WTC11 (cell line): ENCODE measurements around the gene CUTC.

Experiments
- CBFB ChIP-seq: sonication (generic); formaldehyde crosslinking; IDR thresholded peaks from 2 replicates; pipeline ENCODE4 v1.8.1; 2022; ENCODE audit warnings: mild to moderate bottlenecking, low read depth, missing genetic modification reagents
- GRHL2 ChIP-seq: fragments of 250-450 bp; sonication (Bioruptor Pico); IDR thresholded peaks from 2 replicates; pipeline ENCODE4 v1.8.0; 2022; ENCODE audit warnings: mild to moderate bottlenecking, moderate library complexity; ENCODE audit not compliant: insufficient replicate concordance, severe bottlenecking
- JUN ChIP-seq: sonication (generic); formaldehyde crosslinking; IDR thresholded peaks from 2 replicates; pipeline ENCODE4 v1.8.0; 2023; ENCODE audit warnings: mild to moderate bottlenecking, missing genetic modification reagents
- SP1 ChIP-seq: sonication (generic); formaldehyde crosslinking; conservative IDR thresholded peaks from 2 replicates; pipeline ENCODE4 v1.8.1; 2022; ENCODE audit warnings: missing genetic modification reagents
- TEAD4 ChIP-seq: sonication (generic); formaldehyde crosslinking; IDR thresholded peaks from 2 replicates; pipeline ENCODE4 v1.8.0; 2022; ENCODE audit warnings: mild to moderate bottlenecking, missing genetic modification reagents
- ZBTB21 ChIP-seq: sonication (generic); formaldehyde crosslinking; IDR thresholded peaks from 2 replicates; pipeline ENCODE4 v1.8.1; 2023; ENCODE audit warnings: mild to moderate bottlenecking, missing genetic modification reagents, borderline replicate concordance
- TF ChIP-seq, protein P1 (sequence below): sonication (generic); formaldehyde crosslinking; IDR thresholded peaks from 2 replicates; pipeline ENCODE4 v1.8.0; 2022; ENCODE audit warnings: mild to moderate bottlenecking, missing genetic modification reagents
- TF ChIP-seq, protein P2 (sequence below): fragments of 250-450 bp; sonication (Bioruptor Pico); conservative IDR thresholded peaks from 2 replicates; pipeline ENCODE4 v1.9.0; 2021; ENCODE audit warnings: mild to moderate bottlenecking
- TF ChIP-seq, protein P3 (sequence below): fragments of 200-600 bp; IDR thresholded peaks from 2 replicates; pipeline ENCODE4 v1.8.0; 2022; ENCODE audit warnings: antibody characterized with exemption

DNA sequence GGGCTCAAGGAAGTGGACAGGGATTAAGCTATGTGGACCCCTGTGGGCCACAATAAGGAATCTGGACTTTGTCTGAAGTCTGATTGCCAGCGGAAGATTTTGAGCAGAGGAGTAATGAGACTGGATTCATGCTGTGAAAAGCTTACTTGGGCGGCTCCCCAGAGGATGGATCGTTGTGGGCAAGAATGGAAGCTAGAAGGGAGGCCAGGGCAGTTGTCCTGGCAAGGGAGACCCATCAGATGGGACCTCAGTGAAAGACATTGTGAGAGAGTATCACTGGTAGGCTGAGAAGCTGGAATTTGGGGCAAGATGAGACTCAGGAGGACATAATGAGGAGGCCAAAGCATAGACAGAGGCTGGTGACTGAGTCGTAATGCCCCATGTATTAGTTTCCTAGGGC, 66.0 kb downstream of the CUTC start:
- TF ChIP-seq, protein P1, sequence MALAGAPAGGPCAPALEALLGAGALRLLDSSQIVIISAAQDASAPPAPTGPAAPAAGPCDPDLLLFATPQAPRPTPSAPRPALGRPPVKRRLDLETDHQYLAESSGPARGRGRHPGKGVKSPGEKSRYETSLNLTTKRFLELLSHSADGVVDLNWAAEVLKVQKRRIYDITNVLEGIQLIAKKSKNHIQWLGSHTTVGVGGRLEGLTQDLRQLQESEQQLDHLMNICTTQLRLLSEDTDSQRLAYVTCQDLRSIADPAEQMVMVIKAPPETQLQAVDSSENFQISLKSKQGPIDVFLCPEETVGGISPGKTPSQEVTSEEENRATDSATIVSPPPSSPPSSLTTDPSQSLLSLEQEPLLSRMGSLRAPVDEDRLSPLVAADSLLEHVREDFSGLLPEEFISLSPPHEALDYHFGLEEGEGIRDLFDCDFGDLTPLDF (CRISPR knock-in tag): no peak
- TF ChIP-seq, protein P2, sequence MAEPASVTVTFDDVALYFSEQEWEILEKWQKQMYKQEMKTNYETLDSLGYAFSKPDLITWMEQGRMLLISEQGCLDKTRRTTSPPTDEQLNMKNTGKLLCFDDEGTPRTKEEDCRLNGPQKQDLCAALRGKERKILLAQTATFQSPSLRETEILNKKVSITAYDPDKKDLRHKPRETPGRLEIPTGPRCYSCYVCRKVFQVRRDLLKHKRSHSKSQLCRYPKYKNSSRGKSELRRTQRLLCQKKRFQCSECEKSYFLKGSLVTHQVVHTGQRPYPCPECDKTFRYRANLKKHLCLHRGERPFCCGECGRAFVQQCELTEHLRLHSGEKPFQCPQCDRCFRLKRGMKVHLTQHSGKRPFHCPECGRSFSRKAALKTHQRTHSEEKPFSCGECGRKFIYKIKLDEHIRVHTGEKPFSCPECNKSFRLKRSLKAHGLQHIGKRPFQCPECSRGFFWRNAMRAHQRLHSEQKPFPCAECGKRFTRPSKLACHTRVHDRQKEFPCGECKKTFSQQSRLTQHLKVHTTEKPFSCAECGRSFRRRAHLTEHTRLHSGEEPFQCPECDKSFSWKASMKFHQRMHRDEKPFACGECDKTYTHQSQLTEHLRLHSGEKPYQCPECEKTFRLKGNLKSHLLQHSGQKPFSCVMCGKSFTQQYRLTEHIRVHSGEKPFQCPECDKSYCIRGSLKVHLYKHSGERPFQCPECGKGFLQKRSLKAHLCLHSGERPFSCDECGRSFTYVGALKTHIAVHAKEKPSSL (CRISPR knock-in tag): no peak
- TF ChIP-seq, protein P3, sequence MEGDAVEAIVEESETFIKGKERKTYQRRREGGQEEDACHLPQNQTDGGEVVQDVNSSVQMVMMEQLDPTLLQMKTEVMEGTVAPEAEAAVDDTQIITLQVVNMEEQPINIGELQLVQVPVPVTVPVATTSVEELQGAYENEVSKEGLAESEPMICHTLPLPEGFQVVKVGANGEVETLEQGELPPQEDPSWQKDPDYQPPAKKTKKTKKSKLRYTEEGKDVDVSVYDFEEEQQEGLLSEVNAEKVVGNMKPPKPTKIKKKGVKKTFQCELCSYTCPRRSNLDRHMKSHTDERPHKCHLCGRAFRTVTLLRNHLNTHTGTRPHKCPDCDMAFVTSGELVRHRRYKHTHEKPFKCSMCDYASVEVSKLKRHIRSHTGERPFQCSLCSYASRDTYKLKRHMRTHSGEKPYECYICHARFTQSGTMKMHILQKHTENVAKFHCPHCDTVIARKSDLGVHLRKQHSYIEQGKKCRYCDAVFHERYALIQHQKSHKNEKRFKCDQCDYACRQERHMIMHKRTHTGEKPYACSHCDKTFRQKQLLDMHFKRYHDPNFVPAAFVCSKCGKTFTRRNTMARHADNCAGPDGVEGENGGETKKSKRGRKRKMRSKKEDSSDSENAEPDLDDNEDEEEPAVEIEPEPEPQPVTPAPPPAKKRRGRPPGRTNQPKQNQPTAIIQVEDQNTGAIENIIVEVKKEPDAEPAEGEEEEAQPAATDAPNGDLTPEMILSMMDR: no peak
- TF ChIP-seq ZBTB21 (CRISPR knock-in tag) (no peak), GRHL2 (CRISPR knock-in tag) (no peak), TEAD4 (CRISPR knock-in tag) (no peak), JUN (no peak), CBFB (CRISPR knock-in tag) (no peak), SP1 (no peak)
